GM19467 (cell line): ENCODE data around the gene UNK.
"Not testable (repeated sequence)": the region's sequence is repeated elsewhere in the genome, so short reads cannot be mapped to it uniquely, and the experiment has no call there.

Experiments
- ATAC-seq: cut with Tn5 transposase; IDR thresholded peaks from one replicate; pipeline ENCODE4 v1.9.1; 2021; ENCODE audit warnings: mild to moderate bottlenecking, moderate library complexity; ENCODE audit not compliant: unreplicated experiment

Gene UNK

GRCh38 chr17:75847614-75848522 is 63.3 kb downstream of the UNK start:
- no peak for ATAC-seq

DNA sequence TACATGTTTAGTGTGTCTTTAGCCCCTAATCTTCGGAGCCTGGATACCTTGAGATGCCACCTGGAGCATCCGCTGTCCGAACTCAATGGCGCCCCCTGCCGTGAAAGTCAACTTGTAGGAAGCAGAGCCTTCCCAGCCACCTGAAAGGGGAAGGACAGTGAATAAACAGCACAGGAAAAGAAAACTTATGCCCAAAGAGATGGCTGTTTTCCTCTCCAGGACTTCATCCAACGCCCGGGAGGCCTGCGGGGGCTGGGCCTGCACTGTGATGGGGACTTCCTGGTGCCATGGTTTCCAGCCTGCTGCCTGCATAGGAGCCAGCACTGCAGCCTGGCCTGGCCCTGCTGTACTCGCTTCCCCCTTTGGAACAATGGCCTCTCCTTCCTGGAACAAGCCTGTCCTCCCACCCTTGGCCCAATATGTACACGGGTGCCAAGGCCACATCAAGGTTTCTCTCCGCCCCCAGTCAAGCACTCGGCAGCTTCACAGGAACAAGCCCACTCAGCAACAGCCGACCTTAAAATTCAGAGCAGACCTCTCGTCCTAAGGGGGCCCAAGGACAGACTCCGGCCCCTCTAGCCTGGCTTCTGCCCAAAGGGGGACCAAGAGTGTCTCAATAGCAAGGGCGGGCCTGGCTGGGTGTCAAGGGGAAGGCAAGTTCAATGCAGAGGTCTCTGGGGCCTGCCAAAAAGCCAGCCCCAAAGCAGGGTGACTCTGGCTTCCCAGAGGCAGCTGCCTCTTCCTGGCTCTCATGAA is 64.1 kb downstream of the UNK start:
- no peak for ATAC-seq

DNA sequence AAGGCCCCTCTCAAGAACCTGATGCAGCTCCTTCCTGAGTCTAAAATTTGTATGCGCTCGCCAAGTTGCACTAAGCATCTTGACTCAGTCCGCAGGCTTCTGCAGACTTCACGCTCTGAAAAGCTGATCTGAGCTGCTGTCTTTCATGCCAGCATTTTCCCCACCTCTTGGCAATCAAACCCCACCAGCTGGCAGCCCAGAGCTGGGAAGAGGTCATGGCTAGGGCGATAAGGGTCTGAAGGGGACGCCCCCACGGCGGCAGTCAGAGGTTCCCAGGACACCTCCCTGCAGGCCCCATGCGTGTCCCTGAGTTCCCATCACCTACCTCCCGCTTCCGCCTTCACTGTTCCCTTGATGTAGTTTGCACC is 64.7 kb downstream of the UNK start:
- ATAC-seq = no peak

DNA sequence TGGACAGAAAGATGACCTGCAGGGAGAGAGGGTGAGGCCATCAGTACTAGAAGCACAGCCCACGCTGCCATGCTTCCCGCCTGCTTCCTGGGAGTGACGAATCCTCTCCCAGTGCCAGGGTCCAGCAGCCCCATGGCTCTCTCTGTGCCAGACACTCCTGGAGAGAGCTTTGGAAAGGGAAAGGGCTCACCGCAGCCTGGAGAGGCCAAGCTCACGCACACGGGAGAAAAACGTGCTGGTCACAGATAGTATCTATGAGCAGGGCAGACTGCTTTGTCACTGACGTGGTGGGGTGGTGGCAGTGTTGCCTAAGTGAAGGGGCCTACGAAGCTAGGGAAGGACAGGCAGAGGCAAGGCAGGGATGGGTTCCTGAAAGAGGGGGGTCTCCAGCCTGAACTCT is 65.1 kb downstream of the UNK start:
- no peak for ATAC-seq

- no peak for ATAC-seq
Observed at GRCh38 chr17:75850928-75851692, 66.5 kb downstream of the UNK start.

GRCh38 chr17:75851693-75851991 is 67.0 kb downstream of the UNK start:
- ATAC-seq = not testable (repeated sequence)

DNA sequence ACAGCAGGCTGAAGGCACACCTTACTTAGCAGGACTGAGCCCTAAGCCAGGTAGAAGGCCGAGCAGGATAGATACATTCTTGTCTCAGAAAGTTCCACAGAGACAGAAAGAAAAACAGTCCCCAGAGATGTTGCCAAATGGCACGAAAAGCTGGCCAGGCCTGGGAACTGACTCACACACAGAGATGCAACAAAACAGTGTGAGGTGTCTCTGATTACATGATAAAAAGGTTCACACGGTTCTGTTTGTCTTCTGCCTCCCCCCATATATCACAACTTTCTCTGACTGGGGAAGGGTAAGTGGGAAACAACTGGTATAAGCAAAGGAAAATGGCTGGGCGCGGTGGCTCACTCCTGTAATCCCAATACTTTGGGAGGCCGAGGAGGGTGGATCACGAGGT is 68.8 kb downstream of the UNK start:
- ATAC-seq = no peak

- ATAC-seq = no peak
Observed at GRCh38 chr17:75854101-75854748, 69.6 kb downstream of the UNK start.

GRCh38 chr17:75854881-75855309 is 70.3 kb downstream of the UNK start:
- ATAC-seq = no peak

- ATAC-seq = peak; percentile 86
Observed at GRCh38 chr17:75855310-75856061, 70.9 kb downstream of the UNK start, which contains the start of gene WBP2. Gene WBP2 (minus strand): TSS chr17:75855335. CDS start chr17:75855297, 38 bp downstream.

DNA sequence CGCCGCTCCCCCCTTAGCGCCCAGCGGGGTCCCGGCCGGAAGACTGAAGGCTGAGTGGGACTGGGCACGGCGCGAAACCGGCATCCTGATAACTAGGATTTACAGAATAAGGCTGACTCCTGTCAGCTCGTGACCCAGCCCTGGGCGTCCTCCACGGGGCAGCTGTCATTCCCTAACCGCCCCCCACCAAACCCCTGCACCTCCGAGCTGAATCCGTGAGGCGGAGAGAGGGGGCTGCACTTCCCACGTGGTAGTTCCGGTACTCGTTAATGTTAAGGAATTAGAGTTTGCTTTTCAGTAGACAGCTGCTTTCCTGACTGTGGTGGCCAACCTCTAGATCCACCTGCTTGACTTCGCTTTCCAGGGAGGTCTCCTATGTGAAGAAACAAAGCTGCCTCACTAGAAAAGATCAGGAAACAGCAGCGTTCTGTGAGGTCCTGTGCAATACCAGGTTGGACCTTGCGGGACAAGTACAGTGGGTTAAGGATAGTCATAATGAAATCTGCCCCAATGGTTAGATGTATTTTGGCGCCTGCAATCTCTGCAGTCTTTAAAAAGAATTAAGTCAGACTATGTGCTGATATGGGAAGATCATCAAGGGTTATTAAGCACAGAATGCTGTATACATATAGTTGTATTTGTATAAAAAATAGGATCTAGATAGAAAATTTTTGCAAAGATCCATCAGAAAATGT is 71.6 kb downstream of the UNK start:
- ATAC-seq = no peak

DNA sequence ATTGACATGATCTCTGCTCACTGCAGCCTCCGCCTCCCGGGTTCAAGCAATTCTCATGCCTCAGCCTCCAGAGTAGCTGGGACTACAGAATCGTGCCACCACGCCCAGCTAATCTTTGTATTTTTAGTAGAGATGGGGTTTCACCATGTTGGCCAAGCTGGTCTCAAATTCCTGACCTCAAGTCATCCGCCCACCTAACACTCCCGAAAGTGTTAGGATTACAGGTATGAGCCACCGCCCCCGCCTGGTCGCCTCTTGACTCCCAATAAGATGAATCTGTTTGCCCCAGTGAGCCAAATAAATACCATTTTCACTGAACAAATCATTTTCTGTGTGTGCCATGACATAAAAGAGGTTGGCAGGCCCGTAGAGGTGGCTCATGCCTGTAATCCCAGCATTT is 74.8 kb downstream of the UNK start:
- not testable (repeated sequence) for ATAC-seq

DNA sequence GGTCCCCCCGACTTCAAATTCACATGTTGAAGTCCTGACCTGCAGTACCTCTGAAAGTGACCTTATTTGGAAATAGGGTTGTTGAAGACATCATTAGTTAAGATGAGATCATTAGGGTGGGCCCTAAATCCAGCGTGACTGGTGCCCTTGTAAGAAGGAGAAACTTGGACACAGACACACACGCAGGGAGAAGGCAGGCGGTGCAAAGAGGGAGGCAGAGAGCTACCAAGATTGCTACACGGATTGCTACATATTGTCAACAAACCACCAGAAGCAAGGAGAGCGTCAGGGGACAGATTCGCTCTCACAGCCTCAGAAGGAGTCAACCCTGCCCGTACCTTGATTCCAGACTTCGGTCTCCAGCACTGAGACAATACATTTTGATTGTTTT is 77.3 kb downstream of the UNK start:
- no peak for ATAC-seq

DNA sequence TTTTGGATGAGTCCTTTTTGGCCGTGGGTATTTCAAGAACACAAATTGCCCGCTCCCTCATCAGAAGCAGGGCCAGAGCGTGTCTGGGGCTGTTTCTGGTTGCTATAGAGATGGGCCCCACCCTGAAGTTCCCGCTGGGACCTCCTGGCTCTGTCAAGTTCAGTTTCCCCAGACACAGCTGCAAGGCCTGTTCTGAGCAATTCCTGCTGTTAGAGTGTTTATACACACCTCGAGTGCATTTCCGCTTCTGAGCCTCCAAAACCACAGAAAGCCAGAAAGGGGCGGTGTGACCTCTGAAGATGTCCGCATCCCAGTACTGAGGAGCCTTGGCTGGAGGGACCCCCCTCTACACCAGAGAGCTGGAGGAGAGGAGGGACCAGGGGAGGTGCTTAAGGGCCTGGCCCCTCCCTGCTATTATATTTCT is 79.9 kb downstream of the UNK start:
- peak; percentile 89 for ATAC-seq

DNA sequence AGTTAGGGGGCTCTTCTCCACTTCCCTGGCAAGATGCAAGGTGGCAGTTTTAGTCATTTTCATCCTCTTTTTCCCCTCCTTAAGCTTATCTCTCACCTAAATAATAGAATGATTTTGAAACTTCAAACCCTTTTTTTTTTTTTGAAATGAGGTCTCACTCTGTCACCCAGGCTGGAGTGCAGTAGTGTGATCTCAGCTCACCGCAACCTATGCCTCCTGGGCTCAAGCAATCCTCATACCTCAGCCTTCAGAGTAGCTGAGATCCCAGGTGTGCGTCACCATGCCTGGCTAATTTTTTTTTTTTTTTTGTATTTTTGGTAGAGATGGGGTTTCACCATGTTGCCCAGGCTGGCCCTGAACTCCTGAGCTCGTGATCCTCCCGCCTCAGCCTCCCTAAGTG is 80.3 kb downstream of the UNK start:
- not testable (repeated sequence) for ATAC-seq

DNA sequence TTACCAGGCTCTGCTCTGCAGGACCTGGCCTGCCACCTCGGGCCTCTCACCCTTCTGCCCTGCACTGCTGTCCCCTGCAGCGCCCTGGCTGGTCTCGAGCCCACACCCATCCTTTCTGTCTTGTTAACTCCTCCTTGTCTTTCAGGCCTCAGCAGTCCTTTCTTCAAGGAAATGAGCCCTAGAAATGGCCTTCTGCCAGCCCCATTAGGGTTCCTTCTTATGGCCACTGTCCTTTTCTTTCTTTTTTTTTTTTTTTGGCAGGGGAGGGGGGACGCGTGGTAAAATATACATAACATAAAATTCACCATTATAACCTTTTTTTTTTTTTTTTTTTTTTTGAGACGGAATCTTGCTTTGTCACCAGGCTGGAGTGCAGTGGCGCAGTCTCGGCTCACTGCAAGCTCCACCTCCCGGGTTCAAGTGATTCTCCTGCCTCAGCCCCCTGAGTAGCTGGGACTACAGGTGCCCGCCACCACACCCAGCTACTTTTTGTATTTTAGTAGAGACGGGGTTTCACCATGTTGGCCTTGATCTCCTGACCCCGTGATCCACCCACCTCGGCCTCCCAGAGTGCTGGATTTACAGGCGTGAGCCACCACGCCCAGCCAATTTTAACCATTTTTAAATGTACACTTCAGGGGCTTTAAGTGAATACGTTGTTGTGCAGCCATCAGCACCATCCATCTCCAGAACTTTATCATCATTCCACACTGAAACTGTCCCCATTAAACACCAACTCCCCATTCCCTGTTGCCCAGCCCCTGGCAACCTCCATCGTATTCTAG is 81.0 kb downstream of the UNK start:
- ATAC-seq = not testable (repeated sequence)

DNA sequence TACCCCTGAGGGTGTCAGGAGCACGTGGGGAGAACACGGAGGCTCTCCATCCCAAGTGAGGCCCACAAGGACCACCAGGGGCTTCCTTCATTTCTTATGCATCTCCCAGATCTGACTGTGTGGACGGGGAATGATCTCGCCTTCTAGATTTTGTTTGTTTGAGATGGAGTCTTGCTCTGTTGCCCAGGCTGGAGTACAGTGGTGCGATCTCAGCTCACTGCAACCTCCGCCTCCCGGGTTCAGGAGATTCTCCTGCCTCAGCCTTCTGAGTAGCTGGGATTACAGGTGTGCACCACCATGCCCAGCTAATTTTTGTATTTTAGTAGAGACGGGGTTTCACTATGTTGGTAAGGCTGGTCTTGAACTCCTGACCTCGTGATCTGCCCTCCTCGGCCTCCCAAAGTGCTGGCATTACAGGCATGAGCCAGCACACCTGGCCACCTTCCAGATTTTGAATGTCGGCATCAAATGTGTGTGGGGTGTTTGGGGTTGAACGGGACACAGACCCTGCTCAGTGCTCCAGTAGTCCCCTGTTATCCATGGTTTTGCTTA is 84.2 kb downstream of the UNK start:
- ATAC-seq = not testable (repeated sequence)
